HUES6 (cell line): ENCODE results near the gene BATF.

Experiments
- H3K27ac ChIP-seq: 2 replicates; pipeline ENCODE4 v1.7.0; 2013; ENCODE audit warnings: low read depth, mild to moderate bottlenecking, low read length, inconsistent platforms
- H3K27me3 ChIP-seq: 2 replicates; pipeline ENCODE4 v1.6.1; 2013; ENCODE audit warnings: low read length; ENCODE audit not compliant: control insufficient read depth, insufficient read depth
- H3K36me3 ChIP-seq: 2 replicates; pipeline ENCODE4 v1.6.1; 2013; ENCODE audit warnings: low read length; ENCODE audit not compliant: control insufficient read depth, insufficient read depth
- H3K4me1 ChIP-seq: 2 replicates; pipeline ENCODE4 v1.6.1; 2013; ENCODE audit warnings: low read length; ENCODE audit not compliant: control insufficient read depth, insufficient read depth
- H3K4me3 ChIP-seq: 2 replicates; pipeline ENCODE4 v1.5.1; 2013; ENCODE audit warnings: low read depth, low read length
- H3K9ac ChIP-seq: one replicate; pipeline ENCODE4 v1.6.1; 2013; ENCODE audit warnings: mild to moderate bottlenecking, low read length
- H3K9me3 ChIP-seq: 2 replicates; pipeline ENCODE4 v1.6.1; 2013; ENCODE audit warnings: low read depth, low read length; ENCODE audit not compliant: control insufficient read depth, insufficient read depth

BATF gene

DNA sequence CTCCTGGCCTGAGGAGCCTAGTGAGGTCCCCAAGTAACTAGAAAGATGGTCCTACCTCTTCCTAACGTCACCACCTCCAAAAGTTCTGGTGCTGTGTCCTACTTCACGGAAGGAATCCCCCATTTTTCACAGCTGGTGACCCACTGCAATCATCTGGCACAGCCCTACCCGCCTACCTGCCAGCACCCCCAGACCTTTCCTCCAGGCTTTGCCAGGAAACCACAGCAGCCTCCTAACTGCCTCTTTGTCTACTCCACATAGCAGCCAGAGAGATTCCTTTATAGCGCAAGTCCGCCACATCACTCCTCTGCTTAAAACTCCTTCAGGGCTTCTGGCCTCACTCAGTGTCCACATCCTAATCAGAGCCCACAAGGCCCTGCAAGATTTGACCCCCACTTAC is 42.8 kb downstream of the BATF start:
- H3K4me1 ChIP-seq = peaks cover 13% of the 10 kb centered on the region
- H3K4me3 ChIP-seq = no peak overlapping the region
- no peak overlapping the region for H3K27ac ChIP-seq
- H3K9me3 ChIP-seq = no peaks in the 10 kb centered on the region
- no peaks in the 10 kb centered on the region; the same call in 1 of the 2 replicates for H3K27me3 ChIP-seq
- H3K9ac ChIP-seq = no peak overlapping the region
- no peaks in the 10 kb centered on the region for H3K36me3 ChIP-seq

DNA sequence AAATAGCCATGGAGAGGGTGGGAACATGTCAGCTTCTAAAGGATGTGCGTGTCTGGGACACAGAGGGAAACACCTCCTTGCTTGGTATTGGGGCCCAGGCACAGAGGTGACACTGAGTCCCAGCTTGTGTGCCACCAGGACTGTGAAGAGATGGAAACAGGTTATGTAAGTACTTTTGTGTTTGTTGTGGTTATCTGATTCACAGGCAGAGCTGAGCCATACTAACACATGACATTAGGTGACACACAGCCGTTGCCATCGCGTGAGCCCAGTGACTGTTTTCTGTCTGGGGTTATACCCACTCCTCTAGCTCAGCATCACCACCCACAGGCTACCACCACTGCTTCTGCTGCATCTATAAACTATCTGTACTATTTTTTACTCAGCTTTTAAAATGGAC is 44.1 kb downstream of the BATF start:
- H3K9me3 ChIP-seq = no peaks in the 10 kb centered on the region
- H3K36me3 ChIP-seq = no peaks in the 10 kb centered on the region
- no peak overlapping the region for H3K4me3 ChIP-seq
- H3K9ac ChIP-seq = no peak overlapping the region
- H3K4me1 ChIP-seq = peaks cover 5% of the 10 kb centered on the region; the same call in 1 of the 2 replicates
- no peak overlapping the region for H3K27ac ChIP-seq
- no peaks in the 10 kb centered on the region; the same call in 1 of the 2 replicates for H3K27me3 ChIP-seq

DNA sequence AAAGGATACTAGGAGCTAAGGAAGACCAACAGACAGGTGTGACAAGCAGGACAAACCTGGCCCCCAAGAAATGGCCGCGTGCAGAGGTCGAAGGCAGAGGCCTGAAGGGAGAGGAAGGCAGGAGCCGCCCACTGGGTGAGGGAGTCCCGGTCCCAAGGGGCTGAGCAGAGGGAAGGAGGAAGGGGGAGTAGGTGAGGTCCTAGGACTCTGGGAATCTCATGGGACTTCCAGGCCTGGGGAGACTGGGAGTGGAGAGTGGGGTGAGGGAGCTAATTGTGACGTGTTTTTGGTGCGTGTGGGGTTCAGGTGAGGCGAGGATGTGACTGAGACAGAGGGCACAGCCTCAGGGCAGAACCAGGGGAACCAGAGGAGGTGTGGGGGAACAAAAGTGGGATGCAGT is 44.5 kb downstream of the BATF start:
- Histone ChIP-seq H3K27me3 (no peaks in the 10 kb centered on the region; the same call in 1 of the 2 replicates), H3K9me3 (no peaks in the 10 kb centered on the region), H3K4me1 (peaks cover 5% of the 10 kb centered on the region; the same call in 1 of the 2 replicates), H3K36me3 (no peaks in the 10 kb centered on the region), H3K4me3 (no peak overlapping the region), H3K27ac (no peak overlapping the region), H3K9ac (no peak overlapping the region)

DNA sequence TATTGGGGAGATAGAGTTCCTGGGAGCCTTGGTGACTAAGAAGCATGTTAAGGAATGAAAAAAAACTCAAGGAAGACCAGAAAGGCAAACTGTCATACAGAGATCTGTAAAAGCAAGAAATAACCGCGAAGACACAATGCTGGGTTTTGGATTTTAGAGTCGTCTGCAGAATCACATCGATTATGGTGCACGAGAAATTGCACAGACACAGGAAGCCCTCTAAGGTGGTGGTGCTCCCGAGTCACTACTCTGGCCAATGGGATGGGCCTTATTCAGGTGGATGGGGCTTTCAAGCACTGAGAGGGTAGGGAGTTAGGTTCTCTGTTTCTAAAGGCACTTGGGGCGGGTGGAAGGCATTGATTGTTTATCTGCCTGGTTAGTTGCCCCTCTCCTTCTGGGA is 45.9 kb downstream of the BATF start:
- Histone ChIP-seq H3K4me1 (peaks cover 5% of the 10 kb centered on the region; the same call in 1 of the 2 replicates), H3K4me3 (no peak overlapping the region), H3K9me3 (no peaks in the 10 kb centered on the region), H3K36me3 (no peaks in the 10 kb centered on the region), H3K27me3 (no peaks in the 10 kb centered on the region; the same call in 1 of the 2 replicates), H3K27ac (no peak overlapping the region), H3K9ac (no peak overlapping the region)

DNA sequence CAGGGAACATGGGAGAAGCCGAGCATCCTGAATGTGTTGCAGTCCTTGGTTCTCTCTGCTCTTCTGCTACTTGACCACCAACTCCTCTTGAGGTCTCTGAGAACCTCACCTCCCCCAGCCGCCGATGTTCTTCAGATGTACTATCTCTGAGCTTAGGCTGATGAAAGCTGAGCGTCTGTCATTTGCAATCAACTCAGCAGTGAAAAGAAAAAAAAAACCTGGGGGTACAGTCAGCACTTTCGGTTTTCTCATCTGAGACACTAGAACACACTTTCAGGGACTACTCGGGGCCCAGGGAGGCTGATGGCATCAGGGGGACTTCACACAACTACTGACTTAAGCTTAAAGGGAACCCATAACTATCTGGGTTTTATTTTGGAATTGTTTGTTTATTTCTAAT is 46.5 kb downstream of the BATF start:
- H3K27me3 ChIP-seq = no peaks in the 10 kb centered on the region; the same call in 1 of the 2 replicates
- no peaks in the 10 kb centered on the region for H3K9me3 ChIP-seq
- H3K9ac ChIP-seq = no peak overlapping the region

DNA sequence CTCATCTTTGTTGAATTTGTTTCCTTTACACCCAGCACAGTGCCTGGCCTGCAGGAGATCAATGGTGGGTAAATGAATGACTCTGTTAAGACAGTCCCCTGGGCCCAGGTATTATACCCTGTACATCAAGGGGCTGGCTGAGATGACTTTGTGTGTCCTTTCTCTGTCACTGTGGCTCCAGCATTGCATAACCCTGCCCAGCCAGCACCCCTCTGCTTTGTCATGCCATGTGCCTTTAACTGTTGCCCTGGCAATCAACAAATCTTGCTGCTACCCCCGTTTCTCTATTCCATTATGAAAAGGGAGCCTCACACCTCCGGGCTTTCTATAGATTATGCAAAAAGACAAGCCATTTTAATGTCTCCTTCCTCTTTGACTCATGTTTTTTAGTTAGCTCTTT is 48.5 kb downstream of the BATF start:
- Histone ChIP-seq H3K9me3 (no peaks in the 10 kb centered on the region), H3K4me1 (peaks cover 5% of the 10 kb centered on the region; the same call in 1 of the 2 replicates), H3K36me3 (no peaks in the 10 kb centered on the region), H3K27ac (no peak overlapping the region), H3K4me3 (no peak overlapping the region), H3K27me3 (no peaks in the 10 kb centered on the region), H3K9ac (no peak overlapping the region)

More for the DNA sequence above, 46.5 kb downstream of the BATF start:
- Histone ChIP-seq H3K27ac (no peak overlapping the region), H3K4me1 (peaks cover 5% of the 10 kb centered on the region; the same call in 1 of the 2 replicates), H3K4me3 (no peak overlapping the region), H3K36me3 (no peaks in the 10 kb centered on the region)

DNA sequence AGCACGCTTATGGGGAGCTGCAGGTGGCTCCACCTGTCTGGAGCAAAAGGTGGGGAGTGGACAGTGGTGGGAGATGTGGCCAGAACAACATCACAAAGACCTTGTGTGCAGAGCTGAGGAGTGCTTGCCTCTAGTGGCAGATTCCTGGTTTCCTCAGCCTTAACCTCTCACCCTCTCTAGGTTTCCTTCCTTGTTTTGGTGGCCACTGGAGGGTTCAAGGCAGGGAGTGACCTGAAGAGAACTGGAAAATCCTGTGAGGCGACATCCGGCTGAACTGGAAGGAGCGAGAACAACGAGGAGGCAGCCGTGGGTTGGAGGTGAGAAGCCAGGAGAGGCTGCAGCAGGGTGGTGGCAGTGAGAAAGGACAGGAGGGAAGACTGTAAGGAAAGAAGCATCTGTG is 49.8 kb downstream of the BATF start:
- no peaks in the 10 kb centered on the region for H3K36me3 ChIP-seq
- no peak overlapping the region for H3K9ac ChIP-seq
- no peak overlapping the region for H3K27ac ChIP-seq
- no peaks in the 10 kb centered on the region for H3K9me3 ChIP-seq
- H3K4me1 ChIP-seq = peaks cover 5% of the 10 kb centered on the region; the same call in 1 of the 2 replicates
- no peaks in the 10 kb centered on the region for H3K27me3 ChIP-seq
- H3K4me3 ChIP-seq = no peak overlapping the region

DNA sequence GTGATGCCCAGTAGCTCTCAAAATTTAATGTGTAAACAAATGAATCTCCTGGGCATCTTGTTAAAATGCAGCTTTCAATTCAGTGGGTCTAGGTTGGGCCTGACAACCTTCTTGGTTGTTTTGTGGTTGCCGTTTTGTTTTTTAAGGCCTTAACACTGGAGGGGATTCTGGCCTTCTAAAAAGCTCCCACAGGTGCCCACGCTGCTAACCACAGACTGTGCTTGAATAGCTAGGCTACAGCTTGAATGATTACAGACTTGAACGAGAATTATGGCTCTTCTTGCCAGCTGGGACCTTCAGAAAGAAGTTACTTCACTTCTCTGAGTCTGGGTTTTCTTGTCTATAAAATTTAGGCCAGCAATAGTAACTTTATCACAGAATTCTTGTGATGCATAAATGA is 54.8 kb downstream of the BATF start:
- Histone ChIP-seq H3K9me3 (no peaks in the 10 kb centered on the region), H3K4me3 (no peak overlapping the region), H3K9ac (no peak overlapping the region), H3K27ac (no peak overlapping the region), H3K27me3 (peaks cover 18% of the 10 kb centered on the region), H3K4me1 (peaks cover 18% of the 10 kb centered on the region), H3K36me3 (no peaks in the 10 kb centered on the region)

DNA sequence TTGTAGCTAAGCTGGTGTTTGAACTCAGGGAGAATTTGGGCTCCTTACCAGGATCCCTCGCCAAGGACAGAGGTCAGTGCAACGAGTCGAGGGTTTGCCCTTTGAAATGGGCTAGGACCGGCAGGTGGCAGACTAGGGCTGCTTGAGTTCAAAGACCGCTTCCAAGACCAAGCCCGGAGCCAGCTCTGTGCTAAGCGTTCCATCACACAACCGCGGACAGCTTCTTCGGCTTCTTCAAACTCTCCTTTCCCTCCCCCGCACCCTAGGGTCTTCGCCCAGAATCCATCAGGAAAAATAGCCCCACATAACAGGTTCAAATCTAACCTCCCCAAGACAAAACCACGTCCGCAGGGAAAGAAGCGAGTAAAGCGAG is 55.4 kb downstream of the BATF start:
- Histone ChIP-seq H3K4me3 (peak overlapping the region; percentile 71), H3K9me3 (no peaks in the 10 kb centered on the region), H3K9ac (peak overlapping the region; percentile 41), H3K4me1 (peaks cover 18% of the 10 kb centered on the region), H3K27me3 (peaks cover 18% of the 10 kb centered on the region), H3K36me3 (no peaks in the 10 kb centered on the region), H3K27ac (no peak overlapping the region)

DNA sequence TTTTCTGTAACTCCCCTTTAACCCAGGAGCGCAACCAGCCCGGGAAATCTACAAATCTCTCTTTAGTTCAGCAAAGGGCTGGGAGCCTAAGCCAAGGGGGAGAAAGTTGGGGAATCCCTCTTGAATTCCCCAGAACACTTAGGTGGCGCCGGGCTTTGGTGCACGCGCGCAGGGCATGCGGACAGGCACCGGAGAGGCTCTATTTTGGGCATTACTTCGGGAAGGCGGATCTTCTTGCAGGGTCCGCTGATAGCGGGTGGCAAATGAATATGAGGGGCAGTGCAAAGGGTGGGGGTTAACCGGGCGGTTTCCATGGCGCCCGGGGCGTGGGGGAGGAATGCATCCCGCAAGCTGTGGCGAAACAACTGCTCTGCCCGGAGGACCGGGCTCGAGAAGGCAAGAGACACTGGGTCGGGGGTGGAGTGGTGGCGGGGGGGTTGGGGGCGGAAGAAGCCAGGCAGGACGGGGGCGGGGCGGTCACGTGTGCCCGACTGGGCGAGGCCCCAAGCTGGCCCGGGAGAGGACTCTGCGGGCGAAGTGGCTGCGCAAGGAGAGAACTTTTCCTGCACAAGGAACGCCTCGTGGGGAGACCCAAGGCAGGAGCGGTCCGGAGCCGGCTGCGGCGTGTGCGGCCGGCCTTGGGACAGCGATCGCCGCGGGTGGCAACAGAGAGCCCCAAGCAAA is 56.0 kb downstream of the BATF start, which contains the start of gene FLVCR2:
FLVCR2 (plus strand) TSS at position 519 of the 684 bp plus-strand sequence. CDS start 353 bp downstream, outside the sequence.
- Histone ChIP-seq H3K9me3 (no peaks in the 10 kb centered on the region), H3K9ac (peak within 1 kb of the TSS; percentile 55), H3K27me3 (peaks cover 18% of the 10 kb centered on the region), H3K27ac (no peak within 1 kb of the TSS), H3K36me3 (no peaks in the 10 kb centered on the region), H3K4me3 (peak within 1 kb of the TSS; percentile 71), H3K4me1 (peaks cover 18% of the 10 kb centered on the region)

DNA sequence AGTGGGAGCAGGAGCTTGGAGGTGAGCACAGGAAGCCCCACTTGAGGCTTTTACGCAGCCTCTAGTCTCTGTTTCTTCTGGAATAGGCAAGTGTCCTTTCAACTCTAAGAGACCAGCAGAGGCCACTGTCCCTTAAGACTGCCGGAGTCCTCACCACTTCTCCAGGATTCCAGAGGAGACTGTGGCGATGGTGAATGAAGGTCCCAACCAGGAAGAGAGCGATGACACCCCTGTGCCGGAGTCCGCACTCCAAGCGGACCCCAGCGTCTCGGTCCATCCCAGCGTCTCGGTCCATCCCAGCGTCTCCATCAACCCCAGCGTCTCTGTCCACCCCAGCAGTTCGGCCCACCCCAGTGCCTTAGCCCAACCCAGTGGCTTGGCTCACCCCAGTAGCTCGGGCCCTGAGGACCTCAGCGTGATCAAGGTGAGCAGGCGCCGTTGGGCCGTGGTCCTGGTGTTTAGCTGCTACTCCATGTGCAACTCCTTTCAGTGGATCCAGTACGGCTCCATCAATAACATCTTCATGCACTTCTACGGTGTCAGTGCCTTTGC is 56.6 kb downstream of the BATF start:
- Histone ChIP-seq H3K9me3 (no peaks in the 10 kb centered on the region), H3K27me3 (peaks cover 18% of the 10 kb centered on the region), H3K4me3 (peak overlapping the region; percentile 71), H3K36me3 (no peaks in the 10 kb centered on the region), H3K27ac (no peak overlapping the region), H3K9ac (peak overlapping the region; percentile 55), H3K4me1 (peaks cover 18% of the 10 kb centered on the region)
